ENCODE results near the gene PDCD4.

GRCh38 chr10:110903280-110904278 lies 31.9 kb downstream of the PDCD4 start:
- TF ChIP-seq ZNF592 (IDR thresholded peaks at IDR 0.05) (no peak), GABPA (IDR thresholded peaks at IDR 0.05; ENCODE audit: low read depth) (no peak), TAF1 (IDR thresholded peaks at IDR 0.05; ENCODE audit: borderline replicate concordance, low read depth, low read length) (no peak), MTA3 (IDR thresholded peaks at IDR 0.05; ENCODE audit: borderline replicate concordance, low read length) (0 out of 2 replicates have a peak, but pooled peaks have one; percentile 5), ELK1 (IDR thresholded peaks at IDR 0.05; ENCODE audit: low read depth, low read length) (no peak), MXI1 (IDR thresholded peaks at IDR 0.05; ENCODE audit: low read depth, low read length) (no peak), KDM1A (IDR thresholded peaks at IDR 0.05; ENCODE audit: borderline replicate concordance) (no peak)
- TF ChIP-seq, protein P1, sequence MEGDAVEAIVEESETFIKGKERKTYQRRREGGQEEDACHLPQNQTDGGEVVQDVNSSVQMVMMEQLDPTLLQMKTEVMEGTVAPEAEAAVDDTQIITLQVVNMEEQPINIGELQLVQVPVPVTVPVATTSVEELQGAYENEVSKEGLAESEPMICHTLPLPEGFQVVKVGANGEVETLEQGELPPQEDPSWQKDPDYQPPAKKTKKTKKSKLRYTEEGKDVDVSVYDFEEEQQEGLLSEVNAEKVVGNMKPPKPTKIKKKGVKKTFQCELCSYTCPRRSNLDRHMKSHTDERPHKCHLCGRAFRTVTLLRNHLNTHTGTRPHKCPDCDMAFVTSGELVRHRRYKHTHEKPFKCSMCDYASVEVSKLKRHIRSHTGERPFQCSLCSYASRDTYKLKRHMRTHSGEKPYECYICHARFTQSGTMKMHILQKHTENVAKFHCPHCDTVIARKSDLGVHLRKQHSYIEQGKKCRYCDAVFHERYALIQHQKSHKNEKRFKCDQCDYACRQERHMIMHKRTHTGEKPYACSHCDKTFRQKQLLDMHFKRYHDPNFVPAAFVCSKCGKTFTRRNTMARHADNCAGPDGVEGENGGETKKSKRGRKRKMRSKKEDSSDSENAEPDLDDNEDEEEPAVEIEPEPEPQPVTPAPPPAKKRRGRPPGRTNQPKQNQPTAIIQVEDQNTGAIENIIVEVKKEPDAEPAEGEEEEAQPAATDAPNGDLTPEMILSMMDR (IDR thresholded peaks at IDR 0.05 in 2 of 3, conservative IDR thresholded peaks at IDR 0.05 in 1 of 3; ENCODE audit: control insufficient read depth in 2 of 3, extremely low read depth in 1 of 3, insufficient read depth in 1 of 3, low read depth in 3 of 3, low read length in 3 of 3) = no peak
- TF ChIP-seq, protein P2, sequence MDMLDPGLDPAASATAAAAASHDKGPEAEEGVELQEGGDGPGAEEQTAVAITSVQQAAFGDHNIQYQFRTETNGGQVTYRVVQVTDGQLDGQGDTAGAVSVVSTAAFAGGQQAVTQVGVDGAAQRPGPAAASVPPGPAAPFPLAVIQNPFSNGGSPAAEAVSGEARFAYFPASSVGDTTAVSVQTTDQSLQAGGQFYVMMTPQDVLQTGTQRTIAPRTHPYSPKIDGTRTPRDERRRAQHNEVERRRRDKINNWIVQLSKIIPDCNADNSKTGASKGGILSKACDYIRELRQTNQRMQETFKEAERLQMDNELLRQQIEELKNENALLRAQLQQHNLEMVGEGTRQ (IDR thresholded peaks at IDR 0.05; ENCODE audit: borderline replicate concordance, low read depth, low read length) = no peak
- TF ChIP-seq, protein P3, sequence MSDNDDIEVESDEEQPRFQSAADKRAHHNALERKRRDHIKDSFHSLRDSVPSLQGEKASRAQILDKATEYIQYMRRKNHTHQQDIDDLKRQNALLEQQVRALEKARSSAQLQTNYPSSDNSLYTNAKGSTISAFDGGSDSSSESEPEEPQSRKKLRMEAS (IDR thresholded peaks at IDR 0.05; ENCODE audit: low read depth, low read length) = no peak

Data from GM12878 (cell line).